GM21576 (cell line): ENCODE data around the gene HOXA9.

ENCODE experiments used
- ATAC-seq: cut with Tn5 transposase; IDR thresholded peaks from one replicate; pipeline ENCODE4 v1.9.1; 2021; ENCODE audit warnings: mild to moderate bottlenecking, moderate library complexity; ENCODE audit not compliant: unreplicated experiment

The HOXA9 gene

GRCh38 chr7:27166531-27167505 lies 1.5 kb upstream of the HOXA9 start:
- ATAC-seq, result no peak

DNA sequence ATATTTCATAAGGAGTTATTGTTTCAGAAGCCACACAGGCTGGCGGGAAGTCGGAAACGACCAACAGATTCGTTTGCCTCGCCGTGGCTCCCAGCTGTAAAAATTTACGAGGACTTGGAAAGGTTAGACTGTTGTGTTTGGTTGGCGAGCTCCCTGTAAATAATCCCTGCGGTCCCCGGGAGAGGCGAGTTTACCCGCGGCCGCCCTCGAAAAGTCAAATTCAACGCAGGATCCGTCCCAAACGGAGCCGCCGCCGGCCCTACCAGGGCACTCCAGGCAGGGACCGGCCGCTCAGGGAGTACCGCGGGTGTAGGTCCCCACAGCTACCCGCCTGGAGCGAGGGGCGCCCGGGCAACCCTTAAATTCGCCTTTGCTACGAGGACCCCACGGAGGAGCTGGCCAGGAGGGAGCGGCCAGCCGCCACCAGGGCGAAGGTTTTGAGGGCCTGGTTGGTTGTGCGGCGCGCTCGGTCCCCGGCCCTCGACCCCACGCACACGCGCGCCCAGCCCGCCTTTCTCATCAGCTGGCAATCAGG lies 726 bp upstream of the HOXA9 start:
- ATAC-seq, result no peak

DNA sequence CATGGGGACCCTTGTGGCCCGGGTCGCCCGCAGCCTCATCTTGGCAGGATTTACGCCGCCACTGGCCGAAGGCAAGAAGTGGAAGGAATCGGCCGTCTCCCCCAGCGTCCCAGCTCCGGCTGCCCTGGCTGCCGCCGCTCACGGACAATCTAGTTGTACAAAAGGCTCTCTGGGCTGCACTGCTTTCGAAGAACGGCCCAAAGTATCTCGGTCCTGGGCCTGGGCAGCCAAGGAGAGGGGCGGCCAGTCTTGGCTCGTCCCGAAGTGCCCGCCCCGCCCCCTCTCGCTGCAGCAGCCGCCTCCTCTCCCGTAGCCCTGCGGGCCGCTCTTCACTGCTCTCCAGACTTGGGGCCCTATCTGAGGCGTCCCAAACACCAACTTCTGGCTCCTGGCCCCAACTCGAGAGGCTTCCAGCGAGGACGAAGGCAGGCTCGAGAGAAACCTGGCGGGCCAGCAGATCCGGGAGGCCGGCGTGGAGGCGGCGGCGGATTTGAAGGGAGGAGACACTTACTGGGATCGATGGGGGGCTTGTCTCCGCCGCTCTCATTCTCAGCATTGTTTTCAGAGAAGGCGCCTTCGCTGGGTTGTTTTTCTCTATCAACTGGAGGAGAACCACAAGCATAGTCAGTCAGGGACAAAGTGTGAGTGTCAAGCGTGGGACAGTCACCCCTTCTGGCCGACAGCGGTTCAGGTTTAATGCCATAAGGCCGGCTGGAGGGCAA lies 809 bp downstream of the HOXA9 start:
- no peak for ATAC-seq

DNA sequence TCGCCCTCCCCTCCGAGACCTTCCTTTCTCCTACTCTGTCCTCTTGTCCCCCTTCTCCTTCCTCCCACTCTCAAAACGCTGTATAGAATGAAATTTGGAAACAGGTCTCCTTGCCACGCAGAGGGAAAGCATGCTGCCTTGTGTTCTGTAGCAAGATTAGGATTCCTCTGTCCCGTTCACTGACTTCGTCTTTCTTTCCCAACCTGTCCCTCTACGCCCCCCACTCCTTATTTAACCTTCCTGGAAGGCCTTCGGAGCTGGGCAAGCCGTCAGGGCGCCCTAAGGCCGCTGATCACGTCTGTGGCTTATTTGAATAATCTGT lies 1.3 kb downstream of the HOXA9 start:
- ATAC-seq, result no peak

- ATAC-seq, result no peak
Measured at GRCh38 chr7:27163288-27164044, 1.9 kb downstream of the HOXA9 start.

GRCh38 chr7:27162561-27163287 lies 2.6 kb downstream of the HOXA9 start:
- ATAC-seq, result no peak

DNA sequence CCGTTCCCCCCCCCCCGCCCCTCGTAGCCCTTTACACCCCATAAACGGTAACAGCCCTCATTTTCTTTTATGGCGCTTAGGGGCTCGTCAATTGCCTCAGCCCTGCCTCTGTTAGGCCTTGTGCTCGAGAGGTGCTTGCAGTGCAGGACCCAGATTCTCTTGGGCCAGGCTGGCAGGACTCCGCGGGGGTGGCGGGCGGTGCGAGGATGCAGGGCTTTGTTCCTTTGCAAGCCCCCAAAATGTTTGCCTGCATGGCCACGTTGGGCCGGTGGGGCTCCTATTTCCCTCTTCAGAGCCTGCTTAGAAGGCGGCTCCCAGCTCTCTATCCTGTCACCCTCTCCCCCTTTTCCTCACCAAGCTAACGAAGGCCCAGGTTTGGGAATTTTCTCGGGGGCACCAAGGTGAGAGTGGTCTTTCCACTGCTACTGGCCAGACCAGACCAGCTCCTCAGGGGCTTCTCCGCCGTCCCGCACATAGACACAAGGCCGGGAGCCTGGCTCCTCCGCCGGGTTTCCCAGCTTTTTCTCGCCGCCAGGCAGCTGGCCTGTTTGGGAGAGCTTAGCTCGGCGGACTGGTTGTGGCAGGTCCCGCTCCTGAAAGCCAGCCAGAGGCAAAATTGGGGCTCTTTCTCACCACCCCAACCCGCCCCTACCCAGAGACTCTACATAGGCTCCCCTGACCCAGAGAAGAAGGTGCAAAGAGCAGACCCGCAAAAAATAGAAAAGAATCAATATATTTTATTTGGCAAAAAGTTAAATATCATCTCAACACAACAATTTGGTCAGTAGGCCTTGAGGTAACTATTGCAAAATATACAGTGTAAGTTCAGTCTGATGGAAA lies 3.4 kb downstream of the HOXA9 start:
- no peak for ATAC-seq

DNA sequence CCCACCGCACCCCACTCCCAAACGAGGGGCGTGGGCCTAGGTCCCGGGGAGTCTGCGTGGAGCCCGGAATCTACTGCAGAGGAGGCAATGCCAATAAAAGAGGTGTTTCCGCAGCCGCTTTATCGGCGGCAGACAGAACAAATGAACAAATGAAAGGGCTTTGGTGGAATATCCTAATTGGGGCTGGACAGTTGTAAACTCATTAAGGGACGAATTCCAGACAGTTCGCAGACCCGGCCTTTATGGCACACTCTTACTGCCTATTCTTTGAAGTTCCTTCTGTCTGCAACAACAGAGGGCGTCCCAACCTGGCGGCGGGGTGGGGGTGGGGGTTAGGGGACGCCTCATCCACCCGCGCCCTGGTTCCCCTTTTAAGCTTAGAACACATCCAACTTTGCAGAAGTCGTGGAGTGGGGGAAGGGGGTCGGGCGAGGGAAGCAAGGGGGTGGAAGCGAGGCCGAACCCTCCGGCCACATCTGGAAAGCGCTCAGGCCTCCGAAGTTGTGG lies 4.1 kb downstream of the HOXA9 start:
- ATAC-seq, result no peak

DNA sequence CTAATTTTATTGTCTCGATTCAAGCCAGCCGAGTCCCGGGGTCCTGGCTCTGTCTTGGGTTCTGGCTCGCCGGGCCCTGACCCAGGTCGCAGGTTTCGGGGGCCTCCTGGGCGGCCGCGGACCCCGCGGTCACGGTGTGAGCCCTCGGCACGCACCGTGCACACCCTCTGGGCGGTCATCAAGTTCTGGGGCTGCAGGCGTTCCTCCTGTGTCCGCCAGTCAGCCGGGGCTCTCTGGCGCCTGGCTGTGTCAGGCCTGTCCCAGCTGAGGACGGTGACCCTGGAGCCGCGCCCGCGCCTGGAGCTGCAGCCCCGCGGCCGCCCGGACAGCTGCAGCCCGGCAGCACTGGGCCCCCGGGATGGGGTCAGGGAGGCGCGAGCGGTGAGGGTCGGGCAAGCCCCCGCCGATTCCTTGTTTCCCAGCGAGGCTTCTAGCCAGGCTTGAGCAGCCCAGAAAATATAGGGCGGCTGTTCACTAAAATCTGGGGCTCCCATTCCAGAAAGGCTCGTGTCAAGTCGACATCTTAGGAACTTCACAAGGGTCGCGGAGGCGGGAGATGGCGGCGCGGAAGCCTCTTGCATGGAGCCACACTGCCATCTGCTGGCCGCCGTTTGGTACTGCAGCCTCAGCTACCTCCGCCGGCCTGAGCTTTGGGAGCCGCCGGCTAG lies 4.7 kb downstream of the HOXA9 start:
- no peak for ATAC-seq

DNA sequence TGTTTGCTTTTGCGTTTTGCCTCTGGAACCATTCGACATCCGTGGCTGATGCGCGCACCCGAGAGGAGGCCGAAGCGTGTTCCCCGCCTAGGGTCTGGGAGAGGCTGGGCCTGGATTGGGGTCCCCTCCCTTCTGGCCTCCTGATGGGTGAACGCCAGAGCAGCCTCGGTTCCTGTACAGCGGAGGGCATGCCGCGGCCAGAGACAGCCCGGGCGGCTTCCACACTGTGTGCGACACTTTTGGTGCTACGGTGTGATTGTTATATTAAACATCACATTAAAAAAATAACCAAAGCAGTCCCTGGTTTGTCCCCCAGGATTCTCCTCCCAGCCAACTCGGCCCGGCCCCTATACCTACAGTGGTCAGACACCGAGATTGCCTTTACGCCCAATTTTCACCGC lies 5.2 kb downstream of the HOXA9 start:
- ATAC-seq, result no peak

DNA sequence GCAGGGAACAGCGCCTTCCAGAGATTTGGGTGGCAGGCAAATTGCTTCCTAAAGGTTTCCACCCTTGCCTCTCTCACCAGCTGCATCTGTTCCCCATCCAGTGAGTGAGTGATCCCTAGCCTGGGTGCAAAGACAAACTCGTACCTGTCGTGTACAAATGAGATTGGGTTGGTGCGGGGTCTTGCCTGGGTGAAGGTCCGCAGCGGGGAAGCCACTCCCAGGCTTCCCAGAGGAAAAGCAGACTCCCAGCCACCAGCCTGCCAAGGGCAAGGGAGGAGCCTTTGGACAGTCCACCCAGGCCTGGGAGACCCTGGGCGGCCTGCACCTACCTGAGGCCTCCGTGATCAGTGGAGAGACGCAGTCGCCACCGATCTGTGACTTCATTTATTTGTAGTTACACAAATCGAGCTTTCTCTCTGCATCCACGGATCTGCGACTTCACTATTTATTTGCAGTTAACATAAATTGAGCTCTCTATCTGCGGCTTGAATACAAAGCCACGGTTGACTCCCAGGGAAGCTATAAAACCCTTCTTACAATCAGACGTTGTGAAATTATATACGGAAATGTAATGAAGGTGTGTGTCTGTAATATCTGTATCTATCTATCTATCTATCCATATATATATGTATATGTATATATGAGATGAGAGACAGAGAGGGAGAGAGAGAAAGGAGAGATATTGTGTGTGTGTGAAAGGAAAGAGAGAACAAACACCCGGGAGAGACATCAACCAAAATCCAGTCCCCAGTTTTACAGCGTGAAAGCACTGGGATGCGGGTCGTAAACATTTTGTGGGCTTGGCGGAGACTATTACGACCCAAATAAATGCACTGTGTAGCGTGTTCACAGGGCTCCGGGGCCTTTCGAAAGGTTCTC lies 5.8 kb downstream of the HOXA9 start:
- no peak for ATAC-seq

DNA sequence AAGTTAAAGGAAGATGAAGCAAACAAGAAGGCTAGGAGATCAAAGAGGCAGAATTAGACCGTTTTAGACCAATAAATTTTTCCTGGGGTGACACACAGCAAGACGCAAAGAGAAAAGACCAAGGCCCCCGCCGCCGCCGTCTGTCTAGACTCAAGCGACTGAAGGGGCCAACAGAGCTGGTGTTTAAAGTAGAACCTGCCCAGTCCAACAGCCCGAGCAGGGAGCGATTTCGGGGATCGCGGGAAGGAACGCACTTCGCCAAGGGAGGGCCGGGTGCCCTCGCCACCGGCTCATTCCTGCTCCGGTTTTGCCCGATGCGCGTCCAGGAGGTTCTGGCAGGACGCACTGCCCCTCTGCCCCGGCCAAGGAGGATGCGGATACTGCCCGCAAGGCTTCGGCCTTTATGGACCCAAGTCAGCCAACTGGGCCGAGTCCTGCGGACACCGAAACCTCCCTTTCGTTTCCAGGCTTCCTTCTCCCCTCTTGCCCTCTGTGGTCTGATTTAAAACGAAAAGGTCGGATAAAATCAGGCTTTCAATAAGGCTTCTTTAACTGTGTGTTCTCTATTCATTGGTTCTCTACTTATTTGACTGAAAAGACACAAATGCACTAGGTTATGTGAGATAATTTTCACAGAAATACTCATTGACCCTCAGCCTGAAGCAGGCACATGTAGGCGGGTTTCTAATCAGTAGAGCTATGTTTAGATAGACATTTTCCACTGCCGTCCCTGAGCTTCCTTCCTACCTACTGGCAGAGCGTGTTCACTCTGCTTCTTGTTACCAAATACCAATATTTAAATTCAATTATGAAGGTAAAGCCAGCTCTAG lies 6.7 kb downstream of the HOXA9 start:
- no peak for ATAC-seq

DNA sequence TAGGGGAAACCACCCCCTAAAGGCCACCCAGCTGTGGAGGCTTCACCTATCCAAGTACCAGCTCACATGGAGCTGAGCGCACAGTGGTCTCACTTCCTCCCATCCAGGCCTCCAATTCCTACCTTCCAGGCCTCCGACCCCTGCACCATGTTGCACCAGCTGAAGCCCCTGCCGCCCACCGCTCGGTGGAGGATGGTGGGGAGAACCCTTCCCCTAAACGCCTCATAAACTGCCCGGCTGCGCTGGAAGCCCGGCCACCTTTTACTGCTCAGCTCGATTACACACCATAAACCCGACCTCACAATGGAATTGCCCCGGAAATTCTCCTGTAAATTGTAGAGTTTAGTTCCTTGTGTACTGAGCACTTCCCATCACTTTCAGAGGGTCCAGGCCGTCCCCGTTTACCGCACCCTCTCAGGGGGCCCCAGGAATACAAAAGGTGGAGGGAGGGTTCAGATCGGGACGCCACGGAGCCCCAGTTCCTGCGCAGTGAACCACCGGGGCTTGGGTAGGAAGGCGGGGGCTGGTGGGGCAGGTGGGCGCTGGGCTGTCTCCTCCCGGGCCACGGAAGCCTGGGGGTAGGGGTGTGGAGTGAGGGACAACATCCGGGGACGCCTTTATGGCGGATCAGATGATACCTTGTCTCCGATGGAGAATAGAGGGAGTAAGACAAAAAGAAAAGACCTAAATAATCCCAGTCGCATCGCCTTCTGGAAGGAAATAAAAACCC lies 7.5 kb downstream of the HOXA9 start:
- no peak for ATAC-seq

GRCh38 chr7:27156916-27157701 lies 8.2 kb downstream of the HOXA9 start:
- ATAC-seq, result no peak

DNA sequence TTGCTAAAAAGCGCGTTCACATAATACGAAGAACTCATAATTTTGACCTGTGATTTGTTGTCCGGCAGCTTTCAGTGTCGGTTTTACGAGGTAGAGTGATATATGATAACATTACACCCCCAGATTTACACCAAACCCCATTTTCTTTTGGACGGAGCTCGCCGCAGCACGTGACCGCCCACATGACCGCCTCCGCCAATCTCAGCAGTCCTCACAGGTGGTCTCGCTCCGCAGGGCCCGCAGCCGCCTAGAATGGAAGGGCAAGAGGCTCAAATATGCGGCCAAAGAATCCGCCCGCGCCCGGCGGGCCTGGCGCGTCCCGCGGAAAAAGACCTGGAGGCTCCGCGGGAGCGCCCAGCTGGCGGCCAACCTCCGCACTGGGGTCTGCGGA lies 8.8 kb downstream of the HOXA9 start, which contains the start of gene HOXA7:
Gene HOXA7, minus strand, starts transcription at position 168 of the 391 bp plus-strand sequence. Its CDS starts 130 bp downstream, at position 38.
- ATAC-seq, result no peak
